CD4-positive, alpha-beta T cell treated with Interleukin-17A for 1 hour (primary cell): ENCODE results near the gene POU2AF3.
"Not testable (repeated sequence)": the region's sequence is repeated elsewhere in the genome, so short reads cannot be mapped to it uniquely, and the experiment has no call there.

Experiments used
- DNase-seq: peaks from one replicate; pipeline ENCODE4 v3.0.0-alpha.2; 2020

POU2AF3 gene

GRCh38 chr11:111301004-111301841, 2.9 kb downstream of the POU2AF3 start:
- DNase-seq: no peak

- no peak for DNase-seq
These were observed 3.4 kb downstream of the POU2AF3 start for GRCh38 chr11:111301842-111302118.

GRCh38 chr11:111302298-111302697, 4.0 kb downstream of the POU2AF3 start:
- DNase-seq: no peak

GRCh38 chr11:111303461-111303860, 5.1 kb downstream of the POU2AF3 start:
- DNase-seq: no peak

- no peak for DNase-seq
These were observed 6.9 kb downstream of the POU2AF3 start for GRCh38 chr11:111305162-111305802.

- no peak for DNase-seq
These were observed 7.5 kb downstream of the POU2AF3 start for GRCh38 chr11:111305876-111306275.

- no peak for DNase-seq
These were observed 8.0 kb downstream of the POU2AF3 start for GRCh38 chr11:111306321-111306720.

GRCh38 chr11:111307472-111308108, 9.2 kb downstream of the POU2AF3 start:
- no peak for DNase-seq

- DNase-seq: no peak
These were observed 9.8 kb downstream of the POU2AF3 start for GRCh38 chr11:111308140-111308539.

- no peak for DNase-seq
These were observed 11.0 kb downstream of the POU2AF3 start for GRCh38 chr11:111309215-111309915.

- DNase-seq: no peak
These were observed 11.7 kb downstream of the POU2AF3 start for GRCh38 chr11:111310088-111310487.

- DNase-seq: no peak
These were observed 12.4 kb downstream of the POU2AF3 start for GRCh38 chr11:111310723-111311122.

- DNase-seq: no peak
These were observed 13.7 kb downstream of the POU2AF3 start for GRCh38 chr11:111312076-111312475.

GRCh38 chr11:111319296-111319695, 20.9 kb downstream of the POU2AF3 start:
- no peak for DNase-seq

GRCh38 chr11:111320199-111320598, 21.9 kb downstream of the POU2AF3 start:
- not testable (repeated sequence) for DNase-seq

GRCh38 chr11:111320728-111321568, 22.6 kb downstream of the POU2AF3 start:
- DNase-seq: no peak

GRCh38 chr11:111322534-111322933, 24.2 kb downstream of the POU2AF3 start:
- no peak for DNase-seq

GRCh38 chr11:111324277-111324720, 26.0 kb downstream of the POU2AF3 start:
- DNase-seq: no peak

GRCh38 chr11:111325259-111325658, 26.9 kb downstream of the POU2AF3 start:
- no peak for DNase-seq

GRCh38 chr11:111326824-111327223, 28.5 kb downstream of the POU2AF3 start:
- no peak for DNase-seq

GRCh38 chr11:111327908-111328624, 29.7 kb downstream of the POU2AF3 start:
- DNase-seq: no peak
